Measurements from ENCODE around the gene JAK1.

GRCh38 chr1:64928325-64928724 lies 38.0 kb downstream of the JAK1 start:
- TF ChIP-seq CTCF (IDR thresholded peaks at IDR 0.05) (no peak), POLR2A (IDR thresholded peaks at IDR 0.05; ENCODE audit: low read length) (no peak)
